K562 treated with DMSO at 1 percent for 4 hours (cell line): Measurements from ENCODE around the gene GABRA6. TPM values are rescaled to one million over a fixed set of nuclear protein-coding genes. Genes with fewer than 3 reads are reported as not detected.

Experiments
- total RNA-seq: library from RNA; unstranded; fragments of 300-600 nt; gene quantifications from 2 replicates; pipeline ENCODE4 v1.2.3, GENCODE V29; 2022; ENCODE audit not compliant: insufficient read depth

Gene GABRA6
- not detected in 2 replicates for total RNA-seq

DNA sequence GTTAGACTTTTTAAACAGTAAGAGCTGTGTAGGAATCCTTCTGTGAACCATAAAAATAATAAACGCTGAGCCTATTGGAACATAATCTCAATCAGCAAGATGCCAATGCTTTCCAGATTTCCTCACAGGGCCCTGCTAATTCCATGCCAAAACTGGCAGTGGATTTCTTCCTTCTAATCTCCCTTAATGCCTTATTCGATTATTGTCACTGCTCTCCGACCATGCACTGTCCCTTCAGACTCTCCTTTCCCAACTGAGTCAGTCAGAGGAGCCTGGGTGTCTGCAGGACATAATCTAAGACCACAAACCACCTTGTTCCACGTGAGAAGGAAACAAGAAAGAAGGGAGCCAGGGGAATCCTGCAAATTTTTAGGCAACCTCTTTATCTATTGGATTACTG is at the start of gene GABRA6:
Gene GABRA6 (plus strand): TSS at position 261 of the 400 bp plus-strand sequence. CDS start 269 bp downstream, outside the sequence.

Other genes starting within 250 kb of the GABRA6 start
- not detected in 2 replicates for gene GABRB2, start 139.0 kb upstream of the GABRA6 start, total RNA-seq
- not detected in 2 replicates for gene GABRA1, start 162.4 kb downstream of the GABRA6 start, total RNA-seq